IgD-negative memory B cell (primary cell): ENCODE data around the gene DZIP1. TPM values are rescaled to one million over a fixed set of nuclear protein-coding genes. Genes with fewer than 3 reads are reported as not detected.
"Not testable (repeated sequence)": the region's sequence is repeated elsewhere in the genome, so short reads cannot be mapped to it uniquely, and the experiment has no call there.

ENCODE experiments used
- H3K27ac Mint-ChIP-seq, 3 donors: one replicate each; pipeline ENCODE4 v1.8.0; 2020 to 2022; ENCODE audit warnings: mild to moderate bottlenecking in 3 of 3, mixed read lengths in 3 of 3, moderate library complexity in 1 of 3
- H3K27me3 Mint-ChIP-seq: one replicate; pipeline ENCODE4 v1.8.0; 2021; ENCODE audit warnings: mixed read lengths
- H3K36me3 Mint-ChIP-seq: one replicate; pipeline ENCODE4 v1.8.0; 2020; ENCODE audit warnings: mild to moderate bottlenecking, mixed read lengths
- H3K4me1 Mint-ChIP-seq, 3 donors: one replicate each; pipeline ENCODE4 v1.8.0; 2020 to 2022; ENCODE audit warnings: mixed read lengths in 3 of 3, mild to moderate bottlenecking in 1 of 3
- H3K4me3 Mint-ChIP-seq, 4 donors: one replicate each; pipeline ENCODE4 v1.8.0; 2020 to 2022; ENCODE audit warnings: mild to moderate bottlenecking in 4 of 4, mixed read lengths in 4 of 4, moderate library complexity in 3 of 4
- H3K9me3 Mint-ChIP-seq, 3 donors: one replicate each; pipeline ENCODE4 v1.8.0; 2020 to 2021; ENCODE audit warnings: mixed read lengths in 3 of 3, mild to moderate bottlenecking in 1 of 3
- polyA plus RNA-seq: library from polyadenylated mRNA; unstranded; fragments of 300-500 nt; fragmentation: Illumina TruSeq; gene quantifications from one replicate; pipeline ENCODE4 v1.2.3, GENCODE V29; 2021

Gene DZIP1
- polyA plus RNA-seq, 1 donor from 2014 or later, result not detected

DNA sequence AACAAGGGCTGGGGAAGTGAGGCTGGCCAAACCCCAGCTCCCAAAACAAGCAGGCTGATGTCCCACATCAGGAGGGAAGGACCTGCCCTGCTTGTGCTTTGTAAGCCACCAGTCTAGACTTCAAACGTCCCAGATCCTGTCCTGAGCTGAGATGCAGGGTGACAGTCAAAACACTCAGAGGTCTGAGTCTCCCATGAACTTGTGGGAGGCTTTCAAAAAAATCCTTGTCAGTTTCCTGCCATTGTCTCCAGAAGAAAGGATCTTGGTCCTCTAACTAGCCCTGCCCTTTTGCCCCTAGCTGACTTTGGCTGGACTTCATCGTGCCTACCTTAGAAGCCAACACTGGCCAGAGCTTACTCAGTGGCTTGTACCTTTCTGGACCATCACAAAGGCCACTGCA lies 43.3 kb downstream of the DZIP1 start:
- no peaks in the 10 kb centered on the region for H3K4me1 Mint-ChIP-seq
- H3K36me3 Mint-ChIP-seq, result no peaks in the 10 kb centered on the region
- H3K27ac Mint-ChIP-seq, result no peak overlapping the region
- peaks cover 10% of the 10 kb centered on the region for H3K27me3 Mint-ChIP-seq
- H3K4me3 Mint-ChIP-seq, result no peak overlapping the region
- no peaks in the 10 kb centered on the region for H3K9me3 Mint-ChIP-seq

DNA sequence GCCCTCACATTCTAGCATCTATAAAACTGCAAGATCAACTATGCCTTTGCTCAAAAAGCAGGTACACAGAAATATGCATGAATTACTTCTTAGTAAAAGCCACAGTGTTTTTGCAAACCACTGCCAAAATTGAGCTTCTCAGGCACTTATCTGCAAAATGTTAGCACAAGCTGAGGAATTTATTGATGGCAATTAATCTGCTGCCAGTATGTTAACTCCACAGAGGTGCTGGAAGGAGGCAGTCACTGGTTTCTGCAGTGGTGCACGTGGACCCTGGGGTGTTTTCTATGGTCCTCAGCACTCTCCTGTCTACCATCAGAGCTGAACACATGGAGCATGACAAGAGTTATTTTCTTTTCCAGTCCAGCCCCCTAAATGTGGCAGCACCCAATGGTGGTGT lies 47.8 kb downstream of the DZIP1 start:
- Mint-ChIP-seq H3K4me1 (no peaks in the 10 kb centered on the region), H3K4me3 (no peak overlapping the region), H3K9me3 (no peaks in the 10 kb centered on the region), H3K27ac (no peak overlapping the region), H3K27me3 (peaks cover 4% of the 10 kb centered on the region), H3K36me3 (no peaks in the 10 kb centered on the region)

- H3K4me1 Mint-ChIP-seq, result no peaks in the 10 kb centered on the region
- H3K27ac Mint-ChIP-seq, result no peak overlapping the region
- no peak overlapping the region for H3K4me3 Mint-ChIP-seq
- no peaks in the 10 kb centered on the region for H3K9me3 Mint-ChIP-seq
- H3K27me3 Mint-ChIP-seq, result peaks cover 7% of the 10 kb centered on the region
- H3K36me3 Mint-ChIP-seq, result no peaks in the 10 kb centered on the region
Observed at GRCh38 chr13:95593462-95593861, 51.0 kb downstream of the DZIP1 start.

DNA sequence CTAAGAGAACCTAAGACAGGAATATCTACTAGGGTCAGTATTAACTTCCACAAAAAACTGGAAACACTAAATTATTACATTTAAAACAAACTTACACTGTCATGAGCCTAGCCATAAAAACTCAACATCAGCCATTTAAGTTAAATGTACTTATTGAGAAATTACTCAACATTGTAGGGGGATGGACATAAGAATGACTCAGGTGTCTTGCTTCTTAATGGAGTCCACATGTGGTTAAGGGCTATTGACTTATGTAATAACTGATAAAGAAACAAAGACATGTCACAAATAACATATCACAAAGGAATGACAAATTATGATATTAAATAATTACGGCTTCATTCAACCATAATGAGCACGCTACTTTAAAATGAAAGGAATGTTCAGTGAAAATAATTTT lies 55.8 kb downstream of the DZIP1 start:
- H3K4me1 Mint-ChIP-seq, result no peaks in the 10 kb centered on the region
- H3K27me3 Mint-ChIP-seq, result peaks cover 4% of the 10 kb centered on the region
- H3K9me3 Mint-ChIP-seq, result peaks cover 0 to 3% (median 0%) of the 10 kb centered on the region in 3 donors
- H3K36me3 Mint-ChIP-seq, result no peaks in the 10 kb centered on the region
- H3K4me3 Mint-ChIP-seq, result no peak overlapping the region
- H3K27ac Mint-ChIP-seq, result no peak overlapping the region

- Mint-ChIP-seq H3K36me3 (no peaks in the 10 kb centered on the region), H3K9me3 (peaks cover 0 to 3% (median 0%) of the 10 kb centered on the region in 3 donors), H3K4me1 (no peaks in the 10 kb centered on the region), H3K27me3 (peaks cover 4% of the 10 kb centered on the region), H3K4me3 (no peak overlapping the region), H3K27ac (no peak overlapping the region)
Observed at GRCh38 chr13:95588134-95588533, 56.4 kb downstream of the DZIP1 start.

- H3K4me1 Mint-ChIP-seq, result no peaks in the 10 kb centered on the region
- H3K36me3 Mint-ChIP-seq, result peaks cover 1% of the 10 kb centered on the region
- no peak overlapping the region for H3K27ac Mint-ChIP-seq
- H3K27me3 Mint-ChIP-seq, result peaks cover 4% of the 10 kb centered on the region
- peaks cover 0 to 3% (median 0%) of the 10 kb centered on the region in 3 donors for H3K9me3 Mint-ChIP-seq
- H3K4me3 Mint-ChIP-seq, result no peak overlapping the region
Observed at GRCh38 chr13:95585867-95586266, 58.6 kb downstream of the DZIP1 start.

DNA sequence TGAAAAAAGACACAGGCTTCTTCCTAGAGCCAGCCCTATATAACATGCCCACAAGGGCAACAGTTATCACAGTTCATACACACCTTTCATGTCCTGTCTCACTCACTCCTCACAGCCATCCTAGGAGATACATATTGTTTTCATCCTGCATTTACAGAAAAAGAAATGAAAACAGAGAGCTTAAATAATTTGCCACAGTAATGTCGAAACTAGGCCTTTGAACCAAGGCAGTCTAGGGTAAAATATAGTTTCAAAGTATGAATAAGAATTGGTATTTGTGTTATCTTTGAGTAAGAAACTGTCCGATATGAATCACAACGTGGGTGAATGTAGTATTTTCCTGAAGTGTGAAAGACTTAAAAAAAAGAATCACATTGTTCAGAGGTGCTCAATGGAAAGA lies 65.2 kb downstream of the DZIP1 start:
- Mint-ChIP-seq H3K27me3 (peaks cover 16% of the 10 kb centered on the region), H3K4me1 (no peaks in the 10 kb centered on the region), H3K4me3 (no peak overlapping the region), H3K9me3 (peaks cover 0 to 1% (median 0%) of the 10 kb centered on the region in 3 donors), H3K36me3 (peaks cover 1% of the 10 kb centered on the region), H3K27ac (no peak overlapping the region)

GRCh38 chr13:95573221-95573620 lies 71.3 kb downstream of the DZIP1 start:
- Mint-ChIP-seq H3K36me3 (no peaks in the 10 kb centered on the region), H3K4me3 (no peak overlapping the region), H3K4me1 (no peaks in the 10 kb centered on the region), H3K27ac (no peak overlapping the region), H3K9me3 (peaks cover 0 to 5% (median 2%) of the 10 kb centered on the region in 3 donors), H3K27me3 (peaks cover 13% of the 10 kb centered on the region)

DNA sequence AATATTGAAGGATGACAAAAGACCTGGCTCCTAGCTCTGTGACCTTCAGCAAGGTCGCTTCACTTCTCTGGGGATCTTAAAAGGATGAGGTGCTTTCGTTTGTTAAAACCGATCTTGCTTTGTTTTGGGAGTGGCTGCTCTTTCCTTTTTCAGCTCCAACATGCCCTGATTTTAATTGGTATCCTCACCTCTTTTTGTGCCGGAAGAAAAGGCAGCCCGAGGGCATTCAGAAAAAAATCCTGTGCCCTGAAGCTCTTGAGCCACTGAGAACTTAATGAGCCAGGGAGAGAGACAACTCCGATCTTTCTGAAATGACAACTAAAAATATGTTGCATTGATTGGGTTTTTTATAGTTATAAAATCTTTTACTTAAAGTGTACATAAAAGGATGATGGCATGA lies 72.6 kb downstream of the DZIP1 start:
- Mint-ChIP-seq H3K27ac (no peak overlapping the region), H3K9me3 (peaks cover 0 to 5% (median 2%) of the 10 kb centered on the region in 3 donors), H3K4me3 (no peak overlapping the region), H3K4me1 (no peaks in the 10 kb centered on the region), H3K27me3 (peaks cover 13% of the 10 kb centered on the region), H3K36me3 (no peaks in the 10 kb centered on the region)

GRCh38 chr13:95570016-95570415 lies 74.5 kb downstream of the DZIP1 start:
- Mint-ChIP-seq H3K27me3 (peaks cover 12% of the 10 kb centered on the region), H3K4me1 (no peaks in the 10 kb centered on the region), H3K27ac (no peak overlapping the region), H3K4me3 (no peak overlapping the region), H3K9me3 (peaks cover 0 to 8% (median 2%) of the 10 kb centered on the region in 3 donors), H3K36me3 (no peaks in the 10 kb centered on the region)

GRCh38 chr13:95568131-95568530 lies 76.4 kb downstream of the DZIP1 start:
- H3K4me3 Mint-ChIP-seq, result no peak overlapping the region
- H3K27ac Mint-ChIP-seq, result no peak overlapping the region
- no peaks in the 10 kb centered on the region for H3K36me3 Mint-ChIP-seq
- peaks cover 8% of the 10 kb centered on the region for H3K27me3 Mint-ChIP-seq
- peaks cover 0 to 4% (median 2%) of the 10 kb centered on the region in 3 donors for H3K9me3 Mint-ChIP-seq
- no peaks in the 10 kb centered on the region for H3K4me1 Mint-ChIP-seq

- H3K36me3 Mint-ChIP-seq, H3K27me3 Mint-ChIP-seq, H3K4me1 Mint-ChIP-seq, H3K9me3 Mint-ChIP-seq, H3K27ac Mint-ChIP-seq, H3K4me3 Mint-ChIP-seq: not testable (repeated sequence)
Observed at GRCh38 chr13:95565758-95566157, 78.7 kb downstream of the DZIP1 start.

GRCh38 chr13:95564733-95565291 lies 79.7 kb downstream of the DZIP1 start:
- no peaks in the 10 kb centered on the region for H3K36me3 Mint-ChIP-seq
- H3K27me3 Mint-ChIP-seq, result peaks cover 3% of the 10 kb centered on the region
- H3K27ac Mint-ChIP-seq, result no peak overlapping the region
- H3K9me3 Mint-ChIP-seq, result peaks cover 0 to 4% (median 2%) of the 10 kb centered on the region in 3 donors
- H3K4me3 Mint-ChIP-seq, result no peak overlapping the region
- H3K4me1 Mint-ChIP-seq, result no peaks in the 10 kb centered on the region

DNA sequence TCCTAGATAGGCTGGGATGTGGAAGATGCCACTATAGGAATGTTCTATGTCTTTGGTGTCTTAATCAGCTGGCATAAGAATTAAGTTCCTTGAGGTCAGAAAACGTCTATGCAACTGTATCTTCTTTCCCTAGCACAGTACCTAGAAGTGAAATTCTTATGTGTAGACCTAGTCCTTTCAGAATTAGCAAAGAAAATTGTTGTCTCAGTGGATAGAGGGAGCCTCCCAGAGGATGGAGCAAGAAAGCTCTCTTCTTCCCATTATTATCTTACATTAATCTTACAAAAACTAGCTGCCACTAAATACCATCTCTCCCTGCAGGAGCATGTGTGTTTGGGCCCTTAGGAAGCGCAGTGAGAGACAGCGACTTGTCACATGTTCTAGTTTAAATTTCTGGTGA lies 80.4 kb downstream of the DZIP1 start:
- H3K27me3 Mint-ChIP-seq, result peaks cover 3% of the 10 kb centered on the region
- no peak overlapping the region for H3K4me3 Mint-ChIP-seq
- H3K27ac Mint-ChIP-seq, result no peak overlapping the region
- H3K4me1 Mint-ChIP-seq, result no peaks in the 10 kb centered on the region
- H3K36me3 Mint-ChIP-seq, result no peaks in the 10 kb centered on the region
- H3K9me3 Mint-ChIP-seq, result peaks cover 0 to 4% (median 1%) of the 10 kb centered on the region in 3 donors

DNA sequence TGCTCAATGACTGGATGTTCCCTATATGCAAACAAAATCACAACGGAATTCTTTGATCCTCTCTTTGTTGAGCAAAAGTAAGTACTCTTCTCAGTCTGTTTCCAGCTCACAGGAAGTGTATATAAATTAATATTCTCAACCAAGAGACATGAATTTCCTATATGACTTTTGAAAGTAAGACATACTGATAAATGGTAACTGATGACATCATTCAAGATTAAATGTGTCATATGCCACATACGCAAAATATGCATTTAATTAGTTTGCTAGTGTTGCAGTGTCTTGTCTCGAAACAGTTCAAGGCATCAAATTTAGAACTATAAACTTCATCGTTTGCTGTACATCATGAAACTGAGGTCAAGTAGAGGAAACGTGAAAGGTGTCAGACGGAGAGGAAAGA lies 84.1 kb downstream of the DZIP1 start:
- H3K27me3 Mint-ChIP-seq, result peaks cover 12% of the 10 kb centered on the region
- no peak overlapping the region for H3K4me3 Mint-ChIP-seq
- H3K36me3 Mint-ChIP-seq, result no peaks in the 10 kb centered on the region
- no peaks in the 10 kb centered on the region for H3K4me1 Mint-ChIP-seq
- peaks cover 0 to under 1% (median 0%) of the 10 kb centered on the region in 3 donors for H3K9me3 Mint-ChIP-seq
- no peak overlapping the region for H3K27ac Mint-ChIP-seq

- H3K27me3 Mint-ChIP-seq, result peaks cover 22% of the 10 kb centered on the region
- no peak overlapping the region for H3K27ac Mint-ChIP-seq
- H3K9me3 Mint-ChIP-seq, result peaks cover 0 to 1% (median 0%) of the 10 kb centered on the region in 3 donors
- H3K4me1 Mint-ChIP-seq, result no peaks in the 10 kb centered on the region
- H3K36me3 Mint-ChIP-seq, result no peaks in the 10 kb centered on the region
- H3K4me3 Mint-ChIP-seq, result no peak overlapping the region
Observed at GRCh38 chr13:95559100-95559499, 85.4 kb downstream of the DZIP1 start.
